ENCODE results near the gene TRIM10.

The TRIM10 gene, protein sequence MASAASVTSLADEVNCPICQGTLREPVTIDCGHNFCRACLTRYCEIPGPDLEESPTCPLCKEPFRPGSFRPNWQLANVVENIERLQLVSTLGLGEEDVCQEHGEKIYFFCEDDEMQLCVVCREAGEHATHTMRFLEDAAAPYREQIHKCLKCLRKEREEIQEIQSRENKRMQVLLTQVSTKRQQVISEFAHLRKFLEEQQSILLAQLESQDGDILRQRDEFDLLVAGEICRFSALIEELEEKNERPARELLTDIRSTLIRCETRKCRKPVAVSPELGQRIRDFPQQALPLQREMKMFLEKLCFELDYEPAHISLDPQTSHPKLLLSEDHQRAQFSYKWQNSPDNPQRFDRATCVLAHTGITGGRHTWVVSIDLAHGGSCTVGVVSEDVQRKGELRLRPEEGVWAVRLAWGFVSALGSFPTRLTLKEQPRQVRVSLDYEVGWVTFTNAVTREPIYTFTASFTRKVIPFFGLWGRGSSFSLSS

DNA sequence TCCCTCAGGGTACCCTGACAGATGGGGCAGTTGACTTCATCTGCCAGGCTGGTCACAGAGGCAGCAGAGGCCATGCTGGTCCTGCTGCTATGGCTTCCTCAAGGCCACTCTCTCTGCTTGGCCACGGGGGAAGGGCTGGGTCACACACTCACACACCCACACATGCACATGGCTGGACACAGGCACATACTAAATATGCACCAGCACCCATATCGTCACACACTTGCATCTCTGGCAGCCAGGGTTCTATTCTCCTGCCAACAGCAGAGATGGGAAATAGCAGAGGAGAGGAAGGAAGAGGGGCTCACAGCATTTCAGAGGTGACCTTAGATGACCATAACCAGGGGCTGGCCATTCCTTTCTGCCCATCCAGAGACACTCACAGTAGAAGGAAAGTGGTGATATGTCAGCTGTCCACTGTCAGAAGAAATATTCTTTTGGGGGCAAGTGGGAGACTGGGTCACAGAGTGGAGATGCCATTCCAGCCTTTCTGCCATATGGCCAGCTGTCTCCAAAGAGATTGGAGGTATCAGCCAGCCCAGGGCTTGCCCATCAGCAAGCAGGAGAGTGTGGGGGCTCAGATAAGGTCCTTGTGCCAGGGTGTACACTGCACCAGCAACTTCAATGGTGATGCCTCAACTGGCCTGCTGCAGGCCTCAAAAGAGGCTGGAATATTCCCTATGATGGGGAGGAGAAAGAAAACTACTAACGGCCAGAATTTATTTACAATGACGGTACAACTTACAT, at the start of gene TRIM10:
TSS of gene TRIM10 (minus strand) at position 427 of the 747 bp plus-strand sequence. CDS start at position 74, 353 bp downstream.
- DNase-seq, result no peak

DNA sequence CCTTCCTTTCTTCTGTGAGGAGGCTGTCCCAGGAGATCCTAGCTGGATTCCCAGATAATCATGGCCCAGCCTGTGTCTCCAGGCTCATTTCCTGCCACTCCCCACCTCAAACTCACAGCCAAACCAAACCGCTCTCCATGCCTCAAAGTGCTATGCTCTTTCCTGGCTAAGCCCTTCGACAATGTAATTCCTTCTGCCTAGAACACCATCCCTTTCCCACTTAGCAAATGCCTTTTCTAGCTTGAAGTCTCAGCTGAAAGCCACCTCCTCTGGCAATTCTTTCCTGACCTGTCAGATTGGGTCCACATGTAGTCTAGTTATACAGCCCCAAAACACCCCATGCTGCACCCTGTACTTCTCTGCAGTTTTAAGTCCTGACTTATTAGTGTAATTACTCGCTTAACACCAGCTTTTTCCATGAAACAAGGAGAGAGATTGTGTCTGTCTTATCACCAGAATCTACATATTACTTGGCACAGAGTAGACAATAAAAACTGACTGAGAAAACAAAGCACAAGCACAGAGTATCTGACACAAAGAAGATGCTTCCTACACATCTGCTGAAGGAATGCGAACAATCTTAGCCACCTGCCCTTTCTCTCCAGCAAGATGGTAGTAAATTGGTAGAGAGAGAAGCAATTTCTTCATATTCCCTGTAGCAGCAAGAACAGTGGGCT, 46.7 kb upstream of the TRIM10 start:
- DNase-seq, result no peak

DNA sequence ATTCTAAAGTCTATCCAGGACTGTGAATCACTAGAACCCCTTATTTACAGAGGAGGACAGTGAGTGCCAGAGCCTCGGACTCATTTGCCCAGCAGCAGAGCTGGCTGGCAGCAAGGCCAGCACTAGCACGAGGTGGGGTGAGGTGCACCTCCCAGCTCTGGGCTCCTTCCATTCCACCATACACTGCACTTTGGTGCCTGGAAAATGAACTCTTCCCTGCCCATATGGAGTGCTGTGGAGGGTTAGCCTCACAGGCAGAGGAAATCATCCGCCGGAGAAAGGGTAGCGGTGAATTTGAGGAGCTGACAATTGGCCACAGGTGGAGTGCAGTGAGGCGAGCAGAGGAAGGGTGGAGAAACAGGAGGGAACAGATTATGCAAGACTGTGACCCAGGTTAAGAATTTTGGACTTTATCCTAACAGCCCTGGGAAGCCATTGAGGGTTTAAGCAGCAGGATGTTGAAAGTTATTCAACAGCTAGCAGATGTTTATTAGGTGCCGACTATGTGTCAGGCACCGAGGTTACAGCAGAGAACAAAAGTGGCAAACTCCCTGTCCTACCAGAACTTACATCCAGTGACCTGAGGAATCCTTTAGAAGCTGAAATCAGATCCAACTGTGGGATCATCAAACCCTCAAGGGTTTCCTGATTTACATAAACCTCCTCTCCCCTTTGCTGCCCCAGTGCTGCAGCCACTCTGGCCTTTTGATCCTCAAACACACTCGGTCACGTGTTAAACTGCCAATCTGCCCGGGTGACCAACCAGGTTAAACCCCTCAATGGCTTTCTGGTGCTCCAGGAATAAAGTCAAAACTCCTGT, 46.0 kb upstream of the TRIM10 start:
- DNase-seq, result no peak

DNA sequence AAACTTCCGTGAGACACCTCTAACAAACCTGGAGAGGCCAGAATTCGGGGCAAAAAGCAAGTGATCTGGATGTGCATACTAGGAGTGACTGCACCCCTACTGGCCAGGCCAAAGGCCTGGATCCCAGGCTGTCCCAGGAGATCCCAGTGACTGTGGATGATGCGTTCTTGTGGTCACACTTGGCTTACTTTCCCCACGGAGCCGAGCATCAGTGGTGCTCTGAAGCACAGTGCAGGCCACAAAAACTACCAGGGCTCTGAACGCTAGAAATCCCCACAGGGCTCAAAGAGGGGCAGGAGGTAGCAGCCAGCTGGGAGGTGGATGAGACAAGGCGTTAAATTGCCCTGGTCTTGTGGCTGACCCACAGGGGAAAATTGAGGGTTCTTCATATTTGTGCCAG, 45.1 kb upstream of the TRIM10 start:
- no peak for DNase-seq

DNA sequence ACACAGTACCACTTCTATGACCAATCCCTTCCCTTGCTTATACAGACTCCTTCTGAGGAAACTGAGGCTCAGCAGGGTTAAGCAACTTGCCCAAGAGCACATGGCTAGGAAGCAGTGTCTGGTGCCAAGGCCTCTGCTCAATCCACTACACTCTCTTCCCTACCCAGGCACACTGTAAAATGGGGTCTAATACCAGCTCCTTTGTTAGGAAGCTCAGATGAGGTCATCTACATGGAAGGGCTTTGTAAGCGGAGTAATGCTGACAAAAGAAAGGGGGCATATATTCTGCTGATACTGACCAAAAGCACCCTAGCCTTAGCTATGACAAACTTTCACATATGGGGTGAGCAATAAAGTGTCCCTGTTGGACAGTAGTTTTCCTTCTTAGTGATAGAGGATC, 43.1 kb upstream of the TRIM10 start:
- no peak for DNase-seq

DNA sequence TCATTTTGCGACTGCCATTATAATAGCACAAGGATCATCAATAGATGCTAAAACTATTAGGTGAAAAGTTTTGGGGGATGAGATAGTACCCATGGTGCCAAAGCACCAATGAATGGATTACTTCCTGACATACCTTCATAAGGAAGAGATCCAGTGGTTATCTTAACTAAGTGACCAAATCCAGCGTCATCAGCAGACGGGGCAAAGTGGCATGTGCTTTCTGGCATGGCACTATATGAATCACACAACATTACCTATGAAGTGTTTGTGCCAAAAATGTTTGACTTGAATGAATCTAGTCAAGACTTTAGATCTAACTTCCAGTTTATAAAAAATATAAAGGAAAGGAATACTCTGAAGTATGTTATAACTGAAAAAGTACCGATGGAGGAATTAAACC, 41.4 kb upstream of the TRIM10 start:
- DNase-seq, result no peak

DNA sequence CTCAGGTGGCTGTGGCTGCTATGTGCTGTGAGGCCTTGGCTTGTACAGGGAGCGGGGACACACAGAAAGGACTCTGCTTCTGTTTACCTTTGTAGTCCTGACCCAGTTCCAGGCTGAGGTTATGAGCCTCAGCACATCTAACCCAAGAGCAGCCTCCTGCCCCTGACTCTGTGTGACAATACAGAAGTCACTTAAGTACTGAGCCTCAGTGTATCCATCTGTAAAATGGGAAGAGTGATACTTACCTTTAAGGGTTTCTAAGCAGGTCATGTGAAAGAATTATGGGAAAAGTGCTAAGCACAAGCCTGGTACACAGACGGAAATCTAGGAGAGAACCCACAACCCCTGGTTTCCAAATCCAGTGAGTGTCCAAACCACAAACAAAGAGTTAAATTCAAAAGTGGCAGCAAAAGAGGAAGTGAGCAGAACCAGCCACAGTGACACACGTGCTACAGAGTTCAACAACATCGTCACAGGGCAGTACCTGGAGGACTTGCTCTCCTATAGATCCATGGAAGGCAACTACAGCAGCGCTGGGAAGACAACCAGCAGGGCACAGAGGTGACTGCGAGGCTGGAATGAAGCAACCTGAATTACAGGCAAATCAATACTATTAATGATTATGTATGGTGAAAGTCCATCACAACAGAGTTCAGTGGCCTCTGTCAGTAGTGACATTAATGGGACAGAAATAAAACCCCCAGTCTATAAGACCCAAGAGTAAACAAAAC, 39.7 kb upstream of the TRIM10 start:
- no peak for DNase-seq

DNA sequence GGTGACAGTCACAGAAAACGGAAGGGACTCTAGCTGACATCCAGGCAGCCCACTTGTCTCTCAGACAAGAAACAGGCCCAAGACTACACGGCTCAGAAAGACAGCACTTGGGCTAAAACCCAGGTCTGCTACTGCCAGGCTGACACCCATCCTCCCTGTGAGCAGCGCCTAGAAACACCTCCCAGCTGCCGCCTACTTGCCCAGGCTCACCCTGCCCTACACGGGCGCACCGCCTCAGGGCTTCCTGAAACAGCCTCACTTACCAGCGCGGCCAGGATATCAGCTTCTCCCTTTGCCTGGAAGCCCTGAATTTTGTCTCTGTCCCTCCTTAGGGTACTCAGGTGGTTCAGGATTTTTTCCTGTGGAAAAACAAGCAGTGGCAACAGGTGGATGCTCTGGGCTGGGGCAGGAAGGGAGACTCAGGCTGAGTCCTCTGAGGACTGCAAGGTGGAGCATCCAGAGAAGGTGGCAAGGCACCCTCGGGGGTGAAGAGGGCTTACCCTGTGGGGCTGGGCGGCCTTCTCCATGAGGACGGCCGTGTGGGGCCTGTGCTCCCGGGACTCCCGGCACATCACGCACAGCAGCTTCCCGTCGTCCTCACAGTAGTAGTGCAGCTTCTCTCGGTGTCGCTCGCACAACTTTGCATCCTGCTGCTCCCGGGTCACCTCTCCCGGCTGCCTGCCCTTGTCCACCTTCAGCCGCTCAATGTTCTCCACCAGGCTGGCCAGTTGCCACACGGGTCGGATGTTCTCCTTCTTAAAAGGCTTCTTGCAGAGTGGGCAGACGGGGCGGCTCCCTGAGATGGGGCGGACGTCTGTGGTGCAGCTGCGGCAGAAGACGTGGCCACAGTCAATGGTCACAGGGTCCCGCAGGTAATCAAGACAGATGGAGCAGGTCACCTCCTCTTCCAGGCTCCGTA, 37.4 kb upstream of the TRIM10 start:
- no peak for DNase-seq

DNA sequence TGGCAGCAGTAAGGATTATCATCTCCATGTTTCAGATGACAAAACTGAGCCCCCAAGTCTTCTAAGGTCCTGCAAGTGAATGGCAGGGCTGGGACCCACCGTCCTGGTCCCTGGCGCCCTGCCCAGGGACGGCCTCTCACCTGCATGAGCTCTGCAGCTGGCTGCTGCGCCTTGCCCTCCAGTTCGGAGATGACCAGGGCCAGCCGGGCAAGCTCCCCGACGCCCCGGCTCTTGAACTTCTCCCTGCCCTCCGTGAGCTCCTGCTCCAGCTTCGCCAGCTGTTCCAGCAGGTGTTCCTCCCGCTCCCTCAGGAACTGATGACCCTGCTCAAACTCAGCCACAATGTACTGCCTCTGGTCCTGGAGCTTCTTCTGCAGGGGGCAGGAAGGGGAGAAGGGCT, 35.4 kb upstream of the TRIM10 start:
- no peak for DNase-seq

DNA sequence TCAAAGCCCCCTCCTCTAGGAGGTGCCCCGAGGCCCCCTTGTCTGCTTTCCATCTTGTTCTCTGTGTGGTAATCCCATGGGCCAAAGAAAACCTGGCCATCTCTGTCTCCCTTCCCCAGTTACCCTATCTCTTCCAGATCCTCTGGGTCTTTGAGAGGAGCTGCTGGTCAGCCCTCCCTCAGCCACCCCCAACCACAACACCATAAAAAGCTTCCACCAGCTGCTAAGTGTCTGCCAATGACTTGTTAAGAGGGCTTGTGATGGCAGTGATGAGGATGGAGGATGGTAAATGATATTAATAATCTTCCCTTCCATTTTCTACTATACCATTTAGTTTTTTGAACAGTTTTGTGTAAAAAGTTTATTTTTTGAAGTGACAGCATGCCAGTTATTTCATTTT, 34.9 kb upstream of the TRIM10 start:
- no peak for DNase-seq

DNA sequence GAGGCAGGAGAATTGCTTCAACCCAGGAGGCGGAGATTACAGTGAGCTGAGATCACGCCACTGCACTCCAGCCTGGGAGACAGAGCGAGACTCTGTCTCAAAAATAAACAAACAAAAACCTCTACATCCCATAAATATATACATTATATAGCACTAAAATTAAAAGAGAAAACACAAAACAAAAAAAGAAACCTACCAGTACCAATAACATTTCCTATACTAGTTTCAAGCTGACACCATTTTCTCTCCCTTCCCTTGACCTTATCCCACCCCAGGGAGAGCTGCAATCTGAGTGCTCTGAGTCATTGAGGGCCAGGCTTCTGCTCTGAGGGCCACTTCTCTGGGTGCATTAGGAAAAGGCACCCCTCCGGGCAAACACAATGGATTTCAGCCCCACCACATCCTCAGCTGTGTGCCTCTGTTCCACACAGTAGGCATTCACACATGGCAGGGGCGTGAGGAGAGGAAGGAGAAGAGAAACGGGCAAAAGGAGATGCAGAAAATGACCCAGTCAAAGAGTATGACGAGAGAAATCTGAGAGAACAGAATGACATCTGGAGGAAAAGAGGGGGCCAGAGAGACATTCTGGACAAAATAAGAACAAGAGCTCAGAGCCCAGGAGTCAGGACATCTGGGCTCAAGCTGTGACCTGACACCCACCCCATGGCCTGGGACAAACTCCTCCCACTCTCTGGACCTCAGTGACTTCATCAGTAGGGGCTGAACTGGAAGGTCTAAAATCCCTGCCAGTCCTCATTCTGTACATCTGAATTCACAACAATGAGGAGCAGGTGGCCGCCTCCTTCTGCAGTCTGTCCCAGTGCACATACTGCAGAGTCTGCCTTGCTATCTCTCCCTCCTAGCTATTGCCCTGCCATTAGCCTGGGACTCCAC, 34.0 kb upstream of the TRIM10 start:
- no peak for DNase-seq

DNA sequence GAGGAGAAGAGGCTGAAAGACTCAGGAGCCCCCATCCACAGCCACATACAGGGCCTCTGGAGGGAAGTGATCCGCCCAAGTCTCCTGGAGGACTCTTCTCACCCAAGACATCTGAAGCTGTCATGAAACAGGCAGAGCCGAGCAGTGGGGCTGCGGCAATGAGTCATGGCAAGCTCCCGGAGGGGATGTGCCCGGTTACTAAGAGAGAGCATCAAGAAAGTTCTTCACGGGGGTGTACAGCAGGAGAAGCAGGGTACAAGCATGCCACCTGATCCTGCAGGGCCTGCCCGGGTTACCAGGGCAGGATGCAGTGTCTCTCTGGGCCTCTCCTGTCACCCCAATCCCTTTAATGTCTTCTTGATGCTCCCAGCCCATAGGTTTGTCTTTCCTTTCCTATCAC, 31.1 kb upstream of the TRIM10 start:
- no peak for DNase-seq

DNA sequence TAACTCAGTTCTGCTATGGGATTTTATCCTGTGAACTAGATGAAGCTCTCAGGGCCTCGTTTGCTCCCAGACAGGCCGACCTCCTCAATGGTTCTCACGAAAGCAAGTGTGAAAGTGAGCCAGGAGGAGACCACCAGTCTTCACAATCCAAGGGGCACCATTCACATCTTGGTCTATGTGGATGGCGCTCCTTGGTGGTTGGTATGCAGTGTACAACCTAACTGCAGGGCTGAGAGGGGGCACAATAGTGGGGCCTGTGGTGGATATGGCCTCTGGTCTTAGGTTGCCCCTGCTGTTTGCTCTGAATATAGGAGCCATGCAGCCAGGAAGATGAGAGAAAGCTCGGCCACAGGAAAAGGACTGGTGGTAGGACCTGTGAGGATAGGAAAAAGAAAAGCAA, 27.5 kb upstream of the TRIM10 start:
- no peak for DNase-seq

DNA sequence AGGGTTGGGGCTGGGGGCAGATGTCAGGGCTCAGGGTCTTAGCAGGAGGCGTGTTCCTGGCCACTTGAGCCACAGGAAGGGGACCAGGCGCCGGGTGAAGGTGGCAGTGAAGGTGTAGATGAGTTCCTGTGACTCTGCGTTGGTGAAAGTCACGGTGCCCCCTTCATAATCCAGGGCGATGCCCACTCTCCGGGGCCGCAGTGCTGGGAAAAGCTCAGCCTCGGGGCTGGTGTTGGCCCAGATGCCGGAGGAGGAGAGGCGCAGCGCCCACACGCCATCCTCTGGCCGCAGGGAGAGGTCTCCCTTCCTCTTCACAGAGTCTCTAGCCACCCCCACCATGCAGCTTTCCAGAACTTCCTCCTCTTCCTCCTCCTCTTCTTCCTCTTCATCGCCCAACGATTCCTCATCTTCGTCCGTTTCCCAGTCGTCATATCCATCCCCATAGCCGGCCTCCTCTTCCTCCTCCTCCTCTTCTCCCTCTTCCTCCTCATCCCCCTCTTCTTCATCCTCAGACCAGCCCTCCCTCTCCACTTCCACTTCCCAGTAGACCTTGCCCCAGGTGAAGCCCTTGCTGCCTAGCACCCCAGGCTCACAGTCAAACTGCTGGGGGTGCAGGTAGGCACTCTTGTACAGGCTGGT, 25.0 kb upstream of the TRIM10 start:
- no peak for DNase-seq

DNA sequence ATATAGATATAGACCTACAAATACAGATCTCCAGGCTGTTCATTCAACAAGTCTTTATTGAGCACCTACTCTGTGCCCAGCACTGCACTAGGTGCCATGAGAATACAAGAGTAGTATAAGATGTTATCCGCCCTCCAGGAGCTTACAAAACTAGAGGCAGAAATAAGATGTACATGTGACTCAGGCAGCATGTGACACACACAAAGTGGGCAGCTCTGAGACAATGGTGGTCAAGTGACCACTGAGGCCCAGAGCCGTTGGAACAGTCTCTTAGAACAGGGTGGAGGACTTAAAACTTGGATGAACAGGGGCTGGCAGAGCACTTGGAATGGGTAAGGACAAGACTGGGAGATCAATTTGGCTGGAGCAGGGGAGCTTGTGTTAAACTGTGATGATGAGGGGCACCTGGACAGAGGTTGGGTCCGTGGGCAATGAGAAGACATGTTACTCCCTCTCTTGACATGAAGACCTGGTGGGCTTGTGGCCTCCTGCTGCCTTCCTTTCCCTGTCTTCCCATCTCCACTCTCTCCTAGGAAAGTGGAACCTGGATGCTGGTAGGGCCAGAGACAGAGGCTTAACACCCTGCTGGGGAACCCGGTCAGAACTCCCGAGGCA, 23.5 kb upstream of the TRIM10 start:
- DNase-seq, result no peak

DNA sequence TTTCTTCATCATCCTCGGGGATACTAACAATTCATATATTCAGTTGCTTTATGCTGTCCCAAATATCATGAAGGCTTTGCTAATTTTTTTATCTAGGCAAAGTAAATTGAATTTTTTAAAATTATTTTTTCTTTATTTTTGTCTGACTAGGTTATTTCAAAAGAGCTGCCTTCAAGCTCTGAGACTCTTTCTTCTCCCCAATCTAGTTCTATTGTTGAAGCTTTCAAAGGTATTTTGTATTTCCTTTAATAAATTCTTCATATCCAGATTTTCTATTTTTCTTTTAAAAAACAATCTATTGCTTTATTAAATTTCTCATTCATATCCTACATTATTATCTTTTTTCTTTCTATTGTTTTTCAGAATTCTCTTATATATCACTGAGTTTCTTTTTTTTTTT, 19.1 kb upstream of the TRIM10 start:
- no peak for DNase-seq

DNA sequence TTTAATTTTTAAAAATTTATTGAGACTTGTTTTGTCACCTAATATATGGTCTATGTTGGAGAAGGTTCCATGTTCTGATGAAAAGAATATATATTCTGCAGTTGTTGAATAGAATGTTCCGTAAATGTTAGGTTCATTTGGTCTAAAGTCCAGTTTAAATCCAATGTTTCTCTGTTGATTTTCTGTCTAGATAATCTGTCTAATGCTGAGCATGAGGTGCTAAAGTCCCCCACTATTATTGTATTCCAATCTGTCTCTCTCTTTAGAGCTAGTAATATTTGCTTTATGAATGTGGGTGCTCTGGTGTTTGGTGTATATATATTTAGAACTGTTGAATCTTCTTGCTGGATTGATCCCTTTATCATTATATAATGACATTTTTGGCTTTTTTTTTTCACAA, 17.8 kb upstream of the TRIM10 start:
- no peak for DNase-seq

DNA sequence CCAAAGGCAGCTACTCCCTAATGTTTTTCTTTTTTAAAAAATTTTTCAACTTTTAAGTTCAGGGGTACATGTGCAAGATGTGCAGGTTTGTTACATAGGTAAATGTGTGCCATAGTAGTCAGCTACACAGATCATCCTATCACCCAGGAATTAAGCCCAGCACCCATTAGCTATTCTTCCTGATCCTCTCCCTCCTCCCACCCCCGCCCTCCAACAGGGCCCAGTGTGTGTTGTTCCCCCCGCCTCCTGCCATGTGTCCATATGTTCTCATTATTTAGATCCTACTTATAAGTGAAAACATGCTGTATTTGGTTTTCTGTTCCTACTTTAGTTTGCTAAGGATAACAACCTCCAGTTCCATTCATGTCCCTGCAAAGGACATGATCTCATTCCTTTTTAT, 14.8 kb upstream of the TRIM10 start:
- DNase-seq, result no peak

DNA sequence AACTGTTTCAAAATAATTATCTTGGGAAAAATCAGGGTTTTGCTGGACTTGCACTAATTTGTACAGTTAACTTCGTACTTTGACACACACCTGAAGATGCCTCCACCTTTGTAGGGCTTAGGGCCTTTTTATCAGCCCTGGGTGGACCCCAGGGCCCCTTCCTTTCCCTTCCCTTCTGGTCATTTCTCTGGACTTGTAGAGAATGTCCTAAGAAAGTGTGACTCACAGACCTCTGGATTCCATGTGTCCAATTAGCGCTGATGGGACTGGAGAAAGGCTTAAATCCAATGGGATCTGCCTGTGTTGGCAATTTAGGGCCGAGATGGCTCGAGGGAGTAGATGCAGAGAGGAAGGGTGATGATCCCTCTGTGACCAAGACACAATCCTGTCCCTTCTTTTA, 11.7 kb upstream of the TRIM10 start:
- no peak for DNase-seq
